CD4-positive, alpha-beta T cell treated with Interleukin-10 for 1 hour (primary cell): Measurements from ENCODE around the gene APOB.
"Not testable (repeated sequence)": the region's sequence is repeated elsewhere in the genome, so short reads cannot be mapped to it uniquely, and the experiment has no call there.

Source experiments
- DNase-seq: peaks from one replicate; pipeline ENCODE4 v3.0.0-alpha.2; 2020

The APOB gene

DNA sequence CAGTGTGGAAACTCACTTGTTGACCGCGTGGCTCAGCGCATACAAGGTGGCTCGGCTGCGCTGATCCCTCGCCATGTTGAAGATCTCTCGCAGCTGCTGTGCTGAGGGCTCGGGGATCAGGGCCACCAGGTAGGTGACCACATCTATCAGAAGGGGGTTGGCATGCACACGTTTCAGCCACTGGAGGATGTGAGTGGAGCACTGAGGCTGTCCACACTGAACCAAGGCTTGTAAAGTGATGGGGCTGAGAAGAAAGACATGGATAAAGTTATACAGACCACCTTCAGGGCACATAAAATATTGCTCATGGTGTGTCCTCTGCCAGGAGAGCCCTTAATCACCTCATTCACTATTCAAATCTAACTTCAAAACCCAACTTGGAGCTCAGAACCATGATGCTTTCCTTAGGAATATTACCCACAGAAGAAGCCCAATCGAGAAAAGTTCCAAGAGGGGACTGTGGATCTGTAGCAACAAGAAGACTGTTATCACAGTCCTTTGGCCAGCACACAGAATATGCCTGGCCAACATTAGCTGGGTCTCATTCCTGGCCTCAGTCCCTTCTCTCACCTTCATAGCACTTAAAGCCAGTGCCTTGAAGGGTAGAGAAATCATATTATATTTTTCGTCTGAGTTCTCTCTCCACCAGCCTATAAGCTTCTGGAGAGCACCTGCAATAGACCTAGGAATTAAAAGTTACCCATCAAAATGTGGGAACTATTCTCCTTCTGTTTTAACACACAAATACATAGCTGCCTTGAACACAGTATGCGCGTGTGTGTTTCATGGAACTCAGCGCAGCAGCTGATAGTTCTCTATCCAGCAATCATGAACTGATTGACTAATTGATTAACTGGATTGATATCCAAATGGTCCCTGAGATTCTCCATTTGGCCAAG is 11.3 kb downstream of the APOB start:
- DNase-seq: no peak

DNA sequence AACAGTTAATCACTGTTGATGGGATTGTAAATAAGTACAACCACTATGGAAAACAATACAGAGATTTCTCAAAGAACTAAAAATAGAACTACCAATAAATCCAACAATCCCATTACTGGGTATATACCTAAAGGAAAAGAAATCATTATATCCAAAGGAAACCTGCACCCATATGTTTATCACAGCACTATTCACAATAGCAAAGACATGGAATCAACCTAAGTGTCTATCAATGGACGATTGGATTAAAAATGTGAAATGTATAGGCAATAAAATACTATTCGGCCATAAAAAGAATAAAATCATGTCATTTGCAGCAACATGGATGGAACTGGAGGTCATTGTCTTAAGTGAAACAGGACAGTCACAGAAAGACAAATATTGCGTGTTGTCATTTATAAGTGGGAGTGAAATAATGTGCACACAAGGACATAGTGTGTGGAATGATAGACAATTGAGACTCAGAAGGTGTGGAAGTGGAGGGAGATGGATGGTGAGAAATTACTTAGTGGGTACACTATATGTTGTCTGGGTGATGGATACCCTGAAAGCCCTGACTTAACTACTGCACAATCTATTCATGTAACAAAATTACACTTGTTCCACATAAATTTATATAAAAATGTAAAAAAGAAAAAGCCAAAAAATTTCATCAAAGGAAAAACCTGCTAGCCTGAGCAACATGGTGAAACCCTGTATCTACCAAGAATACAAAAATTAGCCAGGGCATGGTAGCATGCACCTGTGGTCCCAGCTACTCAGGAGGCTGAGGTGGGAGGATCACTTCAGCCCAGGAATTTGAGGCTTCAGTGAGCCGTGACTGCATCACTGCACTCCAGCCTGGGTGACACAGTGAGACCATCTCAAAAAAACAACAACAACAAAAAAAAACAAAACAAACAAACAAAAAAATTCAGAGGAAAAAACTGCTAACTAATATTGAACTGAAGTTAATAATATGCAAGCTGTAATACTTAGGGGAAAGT is 12.6 kb downstream of the APOB start:
- no peak for DNase-seq

DNA sequence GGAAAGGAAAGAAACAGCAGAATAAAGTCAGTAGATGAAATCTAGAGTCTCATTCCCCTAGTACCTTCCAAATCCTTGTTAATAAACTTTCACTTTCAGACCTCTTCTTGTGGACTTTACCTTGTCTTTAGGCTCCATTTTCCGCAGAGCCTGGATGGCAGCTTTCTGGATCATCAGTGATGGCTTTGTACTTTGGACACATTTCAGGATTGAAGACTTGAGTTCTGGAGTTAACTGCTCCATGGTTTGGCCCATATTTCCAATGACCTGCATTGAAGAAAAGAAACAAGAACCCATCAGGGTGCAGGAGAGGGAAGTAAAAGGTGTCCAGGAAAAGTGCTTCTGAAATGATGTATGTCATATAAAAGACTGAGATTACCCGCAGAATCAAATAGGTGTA is 14.4 kb downstream of the APOB start:
- no peak for DNase-seq

DNA sequence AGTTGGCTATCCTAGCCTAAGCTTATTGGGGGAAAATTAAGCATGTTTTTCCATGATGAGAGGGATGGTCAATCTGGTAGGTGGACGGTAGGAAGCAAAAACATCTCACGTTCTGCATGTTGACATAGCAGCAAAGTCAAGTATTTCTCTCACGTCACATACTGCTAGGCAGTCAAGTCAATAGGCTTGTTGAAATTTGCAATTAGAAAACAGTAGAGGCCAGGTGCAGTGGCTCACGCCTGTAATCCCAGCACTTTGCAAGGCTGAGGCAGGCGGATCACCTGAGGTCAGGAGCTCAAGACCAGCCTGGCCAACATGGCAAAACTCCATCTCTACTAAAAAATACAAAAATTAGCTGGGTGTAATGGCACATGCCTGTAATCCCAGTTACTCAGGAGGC is 14.9 kb downstream of the APOB start:
- DNase-seq: not testable (repeated sequence)

DNA sequence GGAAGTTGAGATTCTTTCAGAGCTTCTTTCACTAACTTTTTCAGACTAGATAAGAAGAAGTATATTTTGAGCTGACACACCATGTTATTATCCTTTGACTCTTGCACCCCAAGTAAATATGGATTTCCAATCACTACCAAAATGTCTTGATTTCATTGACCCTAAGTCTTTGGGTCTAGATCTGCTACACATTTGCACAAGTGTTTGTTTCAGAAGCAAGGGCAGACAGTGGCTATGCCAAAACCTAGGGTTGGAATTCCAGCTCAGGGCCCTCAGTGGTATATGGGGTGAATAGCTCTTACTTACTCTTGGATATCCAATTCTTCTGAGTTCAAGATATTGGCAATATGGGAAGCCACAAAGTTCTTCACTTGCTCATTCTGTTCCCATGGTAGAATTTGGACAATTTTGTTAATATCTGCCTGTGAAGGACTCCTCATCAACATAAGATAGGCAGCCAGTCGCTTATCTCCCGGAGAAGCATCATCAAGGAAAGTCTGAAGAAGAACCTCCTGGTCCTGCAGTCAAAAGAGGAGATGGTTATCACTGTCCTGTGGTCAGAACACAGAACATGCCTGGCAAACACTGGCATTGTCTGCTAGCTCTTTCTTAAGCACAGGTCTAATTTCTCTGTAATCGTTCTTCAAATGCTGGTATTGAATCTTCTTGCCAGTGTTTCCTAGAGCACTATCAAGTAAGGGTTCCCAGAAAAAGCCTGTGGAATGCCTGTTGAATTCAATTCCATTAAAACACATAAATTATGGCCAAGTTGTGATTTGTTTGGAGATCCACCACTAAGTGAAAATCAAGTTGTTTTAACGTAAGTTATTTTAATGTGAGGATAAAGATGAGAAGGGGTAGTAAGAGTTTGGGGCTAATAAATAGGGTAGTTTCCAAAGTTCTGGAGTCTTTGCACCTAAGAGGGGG is 15.6 kb downstream of the APOB start:
- no peak for DNase-seq

DNA sequence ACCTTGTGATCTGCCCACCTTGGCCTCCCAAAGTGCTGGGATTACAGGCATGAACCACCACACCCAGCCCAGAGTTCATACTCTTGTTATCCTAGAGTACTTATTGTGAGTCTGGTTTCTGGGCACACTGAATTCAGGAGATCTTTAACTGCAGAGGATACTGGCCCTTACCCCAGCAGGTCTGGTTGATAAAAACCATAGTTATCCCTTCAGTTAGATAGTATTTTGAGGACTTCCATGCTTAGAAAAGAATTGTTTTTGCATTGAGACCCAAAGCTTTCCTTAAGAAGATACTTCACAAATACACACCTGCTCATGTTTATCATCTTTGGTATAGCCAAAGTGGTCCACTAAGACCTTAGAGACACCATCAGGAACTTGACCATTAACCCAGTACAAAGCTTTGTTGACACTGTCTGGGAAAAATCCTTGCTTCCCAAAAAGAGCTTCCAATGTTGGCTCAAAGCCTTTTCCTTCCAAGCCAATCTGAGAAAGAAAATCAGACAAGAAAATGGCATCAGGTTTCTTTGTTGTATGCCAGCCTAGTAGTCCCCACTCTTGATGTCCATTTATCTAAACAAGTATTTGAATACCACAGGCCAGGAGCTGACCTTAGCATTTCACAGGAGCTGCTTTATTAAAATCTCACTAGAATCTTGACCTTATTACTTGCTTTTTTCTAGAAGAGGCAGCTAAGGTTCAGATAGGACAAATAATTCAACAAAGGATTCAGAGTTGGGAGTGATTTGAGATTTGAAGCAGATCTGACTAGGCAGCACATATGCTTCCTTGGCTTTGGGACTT is 17.2 kb downstream of the APOB start:
- DNase-seq: no peak

DNA sequence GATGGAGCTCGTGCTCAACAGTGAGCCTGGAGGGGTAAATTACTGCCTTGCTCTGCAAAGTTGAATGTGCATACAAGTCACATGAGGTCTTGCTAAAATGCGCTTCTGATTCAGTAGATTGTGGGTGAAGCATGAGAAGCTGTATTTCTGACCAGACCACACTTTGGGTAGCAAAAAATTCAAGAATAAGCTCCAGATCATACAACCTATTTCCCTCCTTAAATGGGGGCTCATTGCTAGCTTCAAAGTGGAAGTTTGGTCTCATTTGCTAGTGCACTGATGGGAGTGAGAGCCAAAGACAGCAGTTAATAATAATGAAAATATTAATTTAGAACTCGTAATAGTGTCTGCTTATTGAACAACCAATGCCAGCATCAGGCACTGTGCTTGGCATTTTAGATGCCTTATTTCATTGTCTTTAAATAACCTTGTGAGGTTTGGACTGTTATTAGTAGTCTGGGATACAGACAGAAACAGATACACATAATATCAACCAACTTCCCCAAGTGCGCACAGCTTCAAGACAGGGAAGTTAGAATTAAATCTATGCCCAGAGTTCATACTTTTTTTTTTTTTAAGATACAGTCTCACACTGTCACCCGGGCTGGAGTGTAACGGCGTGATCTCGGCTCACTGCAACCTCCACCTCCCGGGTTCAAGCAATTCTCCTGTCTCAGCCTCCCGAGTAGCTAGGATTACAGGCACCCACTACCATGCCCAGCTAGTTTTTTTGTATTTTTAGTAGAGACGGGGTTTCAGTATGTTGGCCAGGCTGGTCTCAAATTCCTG is 18.0 kb downstream of the APOB start:
- no peak for DNase-seq

DNA sequence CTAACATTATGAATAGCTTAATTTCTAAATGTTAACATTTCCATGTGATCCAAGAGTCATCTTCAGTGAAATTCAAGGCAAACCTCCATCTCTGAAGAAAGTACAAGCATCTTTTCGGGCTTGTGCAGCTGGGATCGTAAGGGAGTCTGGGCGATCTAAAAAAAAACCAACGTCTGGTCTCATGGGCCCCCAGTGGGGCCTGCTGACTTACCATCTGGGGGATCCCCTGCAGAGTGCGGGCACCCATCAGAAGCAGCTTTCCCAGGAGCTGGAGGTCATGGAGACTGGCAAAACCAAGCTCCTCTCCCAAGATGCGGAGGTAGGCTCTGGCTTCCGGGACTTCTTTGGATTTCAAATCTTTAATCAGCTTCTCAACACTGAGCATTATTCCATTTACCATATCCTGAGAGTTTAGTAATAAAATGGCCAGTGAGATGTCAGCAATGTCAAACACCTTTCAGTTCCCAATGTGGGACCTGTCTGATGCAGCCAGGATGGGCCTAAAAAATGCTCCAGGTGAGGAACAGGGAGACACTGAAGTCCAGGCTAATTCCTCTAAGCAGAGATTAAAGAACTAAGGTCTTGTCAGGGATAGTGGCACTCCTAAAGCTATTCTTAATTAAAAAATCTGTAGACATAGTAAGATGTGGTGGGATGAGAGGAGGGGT is 19.0 kb downstream of the APOB start:
- no peak for DNase-seq

DNA sequence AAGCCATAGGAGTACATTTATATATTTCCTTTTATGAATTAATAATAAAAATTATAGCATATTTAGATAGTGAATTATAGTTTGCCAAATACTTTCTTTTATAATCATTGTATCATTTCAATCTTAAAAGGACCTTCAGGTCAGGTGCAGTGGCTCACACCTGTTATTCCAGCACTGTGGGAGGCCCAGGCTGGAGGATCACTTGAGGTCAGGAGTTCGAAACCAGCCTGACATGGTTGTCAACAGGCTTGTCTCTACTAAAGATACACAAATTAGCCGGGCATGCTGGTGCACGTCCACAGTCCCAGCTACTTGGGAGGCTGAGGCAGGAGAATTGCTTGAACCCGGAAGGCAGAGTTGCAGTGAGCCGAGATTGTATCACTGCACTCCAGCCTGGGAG is 19.7 kb downstream of the APOB start:
- no peak for DNase-seq

DNA sequence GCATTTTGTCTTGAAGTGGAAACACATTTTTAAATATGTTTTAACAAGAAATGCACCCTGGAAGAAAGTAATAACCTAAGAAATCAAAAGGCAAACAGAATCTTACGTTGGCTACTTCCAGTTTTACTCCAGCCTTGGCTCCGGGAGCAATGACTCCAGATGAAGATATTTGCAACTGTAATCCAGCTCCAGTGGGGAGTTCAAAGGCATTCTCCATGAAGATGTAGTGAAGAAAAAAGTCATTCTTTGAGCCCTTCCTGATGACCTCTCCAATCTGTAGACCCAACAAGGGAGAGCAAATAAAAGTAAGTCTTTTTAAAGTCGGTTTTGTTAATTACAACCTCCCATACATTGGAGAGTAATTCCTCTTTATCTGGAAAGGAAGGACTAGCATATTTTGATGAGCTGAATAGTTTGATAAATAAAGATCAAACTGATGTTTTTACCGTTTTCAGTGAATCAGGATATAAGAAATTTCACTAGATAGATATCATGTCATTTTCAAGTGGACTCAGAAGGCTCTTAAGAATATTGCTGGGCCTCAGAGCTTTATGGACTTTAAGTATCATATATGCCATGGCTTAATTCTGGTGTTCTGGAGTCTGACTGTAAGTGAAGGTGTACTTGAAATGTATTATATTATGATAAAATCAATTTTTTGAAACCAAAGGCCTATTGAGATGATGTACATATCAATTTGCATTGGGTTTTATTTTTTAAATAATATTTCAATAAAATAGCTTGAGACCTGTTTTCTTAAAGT is 20.3 kb downstream of the APOB start:
- DNase-seq: no peak

DNA sequence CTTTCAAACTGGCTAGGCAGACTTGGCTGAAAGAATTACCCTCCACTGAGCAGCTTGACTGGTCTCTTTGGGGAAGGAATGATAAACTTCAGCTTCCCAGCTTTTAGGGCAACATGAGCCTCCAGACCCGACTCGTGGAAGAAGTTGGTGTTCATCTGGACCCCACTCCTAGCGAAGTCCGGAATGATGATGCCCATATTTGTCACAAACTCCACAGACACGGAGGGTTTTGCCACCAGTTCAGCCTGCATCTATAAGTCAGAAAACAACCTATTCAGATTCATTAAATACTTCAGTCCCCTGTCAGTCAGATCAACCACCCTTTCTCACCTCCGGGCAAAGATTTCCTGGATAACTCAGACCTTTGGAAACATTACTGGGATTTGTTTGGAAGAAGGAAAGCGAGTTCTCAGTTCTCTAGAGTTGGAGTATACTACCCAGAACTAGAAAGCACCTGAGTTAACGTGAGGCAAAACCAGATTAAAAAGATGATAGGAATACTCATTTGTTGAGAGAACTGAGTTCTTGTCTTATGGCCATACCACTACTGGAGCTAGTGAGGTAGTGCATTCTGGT is 21.0 kb downstream of the APOB start:
- DNase-seq: no peak

DNA sequence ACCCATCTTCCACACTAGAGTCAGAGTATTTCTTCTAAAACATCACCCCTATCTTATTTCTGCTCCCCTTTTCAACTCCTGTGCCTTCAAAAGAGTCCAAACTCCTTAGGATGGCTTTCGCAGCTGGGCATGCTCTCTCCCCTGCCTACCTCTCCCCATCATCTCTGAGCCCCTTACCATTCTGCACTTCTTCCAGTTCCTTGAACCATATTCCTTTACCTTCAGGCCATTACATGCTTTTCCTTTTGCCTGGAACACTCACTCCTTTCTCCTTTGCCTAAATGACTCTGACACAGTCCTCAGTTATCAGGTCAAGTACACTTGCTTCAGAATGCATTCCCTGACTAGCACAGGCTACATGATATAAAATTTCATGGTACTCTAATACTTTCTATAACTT is 22.4 kb downstream of the APOB start:
- no peak for DNase-seq

DNA sequence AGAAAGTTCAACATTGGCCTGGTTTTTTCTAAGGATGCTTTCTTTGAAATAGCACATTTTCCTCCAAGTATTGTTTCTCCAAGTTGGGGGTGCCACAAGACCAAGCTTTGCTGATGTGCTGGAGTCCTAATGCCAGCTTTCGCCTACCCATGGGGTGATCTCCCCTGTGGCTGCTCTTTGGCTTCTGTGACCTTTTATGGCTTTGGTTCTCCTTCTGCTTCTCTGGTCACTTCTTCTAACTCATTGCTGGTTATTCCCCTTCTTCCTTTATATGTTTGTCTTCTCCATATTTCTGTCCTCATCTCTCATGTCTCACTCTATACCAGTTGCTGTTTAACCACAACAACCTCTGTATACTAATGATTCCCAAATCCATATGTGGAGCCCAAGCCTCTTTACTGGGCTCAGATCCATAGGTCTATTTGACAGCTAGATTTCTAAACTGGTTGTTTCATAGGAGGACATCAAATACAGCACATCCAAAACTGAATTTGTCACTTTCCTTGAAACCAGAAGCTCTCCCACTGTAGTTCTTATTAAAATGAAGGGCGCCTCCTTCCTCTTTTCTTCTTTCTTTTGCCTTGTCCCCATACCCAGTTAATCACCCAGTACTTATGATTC is 23.1 kb downstream of the APOB start:
- DNase-seq: no peak

DNA sequence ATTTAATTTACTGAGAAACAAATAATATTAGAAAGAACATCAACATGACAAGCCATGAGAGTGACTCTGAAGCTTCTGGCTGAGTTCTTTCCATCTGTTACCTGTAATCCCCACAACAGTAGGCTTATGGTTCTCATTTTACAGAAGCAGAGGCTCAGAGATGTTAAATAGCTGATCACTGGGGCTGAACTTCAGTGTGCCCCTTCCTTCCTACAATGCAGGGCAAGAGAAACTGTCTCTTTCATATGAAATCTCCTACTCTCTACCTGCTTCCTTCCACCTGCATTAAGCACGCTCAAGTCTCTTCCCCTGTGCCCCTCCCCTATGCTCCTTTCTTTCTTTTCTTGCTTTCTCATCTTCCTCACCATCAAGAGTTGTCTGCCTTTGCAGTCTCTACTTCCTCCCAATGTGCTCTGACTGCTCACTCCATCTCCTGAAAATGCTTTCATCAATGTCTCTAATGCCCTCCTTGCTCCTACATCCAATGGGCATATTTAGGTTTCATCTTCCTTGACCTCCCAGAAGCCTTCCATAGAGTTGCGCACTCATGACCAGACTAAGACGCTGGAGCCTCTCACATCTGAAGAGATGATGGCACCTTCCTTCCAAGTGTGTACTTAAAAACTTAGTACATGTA is 23.7 kb downstream of the APOB start:
- no peak for DNase-seq

DNA sequence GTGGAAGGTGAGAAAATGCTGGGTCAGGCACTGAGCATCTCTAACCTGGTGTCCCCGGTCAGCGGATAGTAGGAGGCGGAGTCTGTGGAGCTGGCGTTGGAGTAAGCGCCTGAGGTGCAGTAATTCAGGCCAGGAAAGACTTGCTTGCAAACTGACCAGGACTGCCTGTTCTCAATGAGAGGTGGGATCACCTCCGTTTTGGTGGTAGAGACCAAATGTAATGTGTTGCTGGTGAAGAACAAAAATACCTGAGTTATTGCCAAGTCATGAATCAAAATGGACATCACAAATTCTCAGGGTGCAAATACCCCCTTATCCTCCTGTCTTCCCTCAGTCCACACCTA is 24.2 kb downstream of the APOB start:
- DNase-seq: no peak

DNA sequence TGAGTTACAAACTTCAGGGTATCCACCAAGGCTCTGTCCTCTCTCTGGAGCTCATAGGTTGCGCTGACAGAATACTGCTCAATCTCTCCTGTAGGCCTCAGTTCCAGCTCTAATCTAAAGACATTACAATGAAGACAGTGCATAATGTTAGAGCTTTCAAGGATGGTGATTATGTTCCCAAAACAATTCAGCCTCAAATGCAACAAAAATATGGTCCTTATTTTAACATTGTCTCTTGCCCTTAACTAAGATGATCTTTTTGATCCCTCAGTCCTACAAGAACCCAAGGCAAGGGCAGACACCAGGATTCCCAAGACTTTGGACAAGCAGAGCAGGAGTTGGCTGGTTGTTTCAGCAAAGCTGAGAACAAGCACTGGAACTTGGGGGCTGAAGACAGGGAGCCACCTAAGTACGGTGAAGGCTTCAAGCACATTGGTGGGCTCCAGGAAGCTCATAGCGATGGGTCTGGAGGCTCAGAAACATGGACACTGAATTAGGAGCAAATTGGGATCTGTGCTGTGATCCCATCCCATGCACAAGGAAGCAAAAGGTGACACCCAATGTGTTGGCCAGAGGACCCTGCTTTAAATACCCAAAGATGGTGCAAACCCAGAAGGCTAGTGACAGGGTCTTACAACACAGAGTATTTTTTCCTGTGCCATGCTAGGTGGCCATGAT is 24.7 kb downstream of the APOB start:
- no peak for DNase-seq

DNA sequence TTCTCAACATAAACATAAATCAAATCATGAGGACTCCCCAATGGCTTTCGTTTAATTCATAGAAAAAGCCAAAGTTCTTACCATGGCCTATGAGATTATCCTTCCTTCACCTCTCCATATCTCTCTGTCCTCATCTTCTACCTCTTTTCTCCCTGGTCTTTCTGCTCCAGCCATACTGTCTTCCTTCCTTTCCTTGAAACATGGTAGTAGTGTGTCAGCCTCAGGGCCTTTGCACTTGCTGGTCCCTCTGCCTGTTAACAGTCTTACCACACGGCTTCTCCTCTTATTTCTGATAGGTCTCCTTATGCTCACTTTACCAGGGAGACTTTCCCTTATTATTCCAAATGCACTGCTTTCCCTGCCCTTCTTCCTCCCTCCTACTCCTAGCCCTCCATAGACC is 25.6 kb downstream of the APOB start:
- DNase-seq: no peak
